AG04450 (cell line): Measurements from ENCODE around the gene OR2M2. TPM values are rescaled to one million over a fixed set of nuclear protein-coding genes. Genes with fewer than 3 reads are reported as not detected.

ENCODE experiments used
- CTCF ChIA-PET: fragments of 300-600, 350-600 bp; formaldehyde crosslinking; extraction: SDS; loops from one replicate; lab custom pipeline; 2022; ENCODE audit warnings: antibody characterized with exemption, inconsistent platforms; lab: Charles Lee
- POLR2A ChIA-PET: fragments of 350-600 bp; formaldehyde crosslinking; extraction: SDS; loops from one replicate; lab custom pipeline; 2021; ENCODE audit warnings: antibody characterized with exemption, inconsistent platforms; lab: Yijun Ruan, JAX
- DNase-seq: peaks from one replicate; pipeline ENCODE4 v3.0.0-alpha.2; 2011; ENCODE audit warnings: low read depth, low spot score
- H3K27ac ChIP-seq: one replicate; pipeline ENCODE4 v1.5.1; 2012; ENCODE audit warnings: low read depth, low read length, control low read depth
- H3K27me3 ChIP-seq: one replicate; pipeline ENCODE4 v1.6.0; 2012; ENCODE audit warnings: low read length; ENCODE audit not compliant: control insufficient read depth, insufficient read depth
- H3K4me3 ChIP-seq: 2 replicates; pipeline ENCODE4 v1.5.1; 2011; ENCODE audit warnings: mild to moderate bottlenecking, low read depth, low read length, control low read depth
- H3K9me3 ChIP-seq: 2 replicates; pipeline ENCODE4 v1.5.1; 2012; ENCODE audit warnings: low read length; ENCODE audit not compliant: control insufficient read depth, insufficient read depth
- polyA minus RNA-seq: library from RNA; depleted of rRNA, polyadenylated mRNA; stranded (reverse); fragments of >200 nt; gene quantifications from 2 replicates; pipeline ENCODE4 v1.2.3, GENCODE V29; 2011; rRNA and poly(A)+ RNA removed
- polyA plus RNA-seq: library from polyadenylated mRNA; depleted of rRNA; stranded (reverse); fragments of >200 nt; gene quantifications from 2 replicates; pipeline ENCODE4 v1.2.3, GENCODE V29; 2011; rRNA removed
- TF ChIP-seq, protein P1 (sequence below): IDR thresholded peaks from 2 replicates; pipeline ENCODE4 v1.5.1; 2011; ENCODE audit warnings: low read depth, low read length, control low read depth, inconsistent platforms

The OR2M2 gene, protein sequence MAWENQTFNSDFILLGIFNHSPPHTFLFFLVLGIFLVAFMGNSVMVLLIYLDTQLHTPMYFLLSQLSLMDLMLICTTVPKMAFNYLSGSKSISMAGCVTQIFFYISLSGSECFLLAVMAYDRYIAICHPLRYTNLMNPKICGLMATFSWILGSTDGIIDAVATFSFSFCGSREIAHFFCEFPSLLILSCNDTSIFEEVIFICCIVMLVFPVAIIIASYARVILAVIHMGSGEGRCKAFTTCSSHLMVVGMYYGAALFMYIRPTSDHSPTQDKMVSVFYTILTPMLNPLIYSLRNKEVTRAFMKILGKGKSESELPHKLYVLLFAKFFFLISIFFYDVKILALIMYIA
- not detected in 2 replicates for polyA plus RNA-seq
- not detected in 2 replicates for polyA minus RNA-seq

DNA sequence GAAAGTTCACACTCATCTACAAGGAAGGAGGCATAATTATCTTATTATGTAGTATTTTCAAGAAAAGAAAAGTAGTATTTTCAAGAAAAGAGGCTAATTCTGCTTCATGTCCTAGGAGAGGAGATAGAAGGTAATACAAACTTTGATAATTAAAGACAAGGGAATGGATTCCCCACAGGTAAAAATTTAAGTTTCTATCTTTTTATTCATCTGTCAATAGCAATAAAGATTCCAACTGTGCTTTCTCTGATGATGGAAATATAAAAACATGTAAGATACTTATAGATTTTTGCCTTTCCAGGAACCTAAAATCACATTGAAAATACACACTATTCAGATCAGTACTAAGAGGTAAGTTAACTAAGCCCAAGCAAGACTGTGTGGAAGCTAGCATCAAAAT lies at the start of gene OR2M2:
Gene OR2M2 (plus strand): TSS at position 301 of the 400 bp plus-strand sequence. CDS start 5,165 bp downstream, outside the sequence.
- Histone ChIP-seq H3K9me3 (peaks cover 8% of the 10 kb centered on the region), H3K27me3 (no peaks in the 10 kb centered on the region), H3K27ac (no peak within 1 kb of the TSS), H3K4me3 (no peak within 1 kb of the TSS)
- DNase-seq = no peak
- CTCF ChIA-PET = no interaction called here
- POLR2A ChIA-PET = no interaction called here
- TF ChIP-seq, protein P1, sequence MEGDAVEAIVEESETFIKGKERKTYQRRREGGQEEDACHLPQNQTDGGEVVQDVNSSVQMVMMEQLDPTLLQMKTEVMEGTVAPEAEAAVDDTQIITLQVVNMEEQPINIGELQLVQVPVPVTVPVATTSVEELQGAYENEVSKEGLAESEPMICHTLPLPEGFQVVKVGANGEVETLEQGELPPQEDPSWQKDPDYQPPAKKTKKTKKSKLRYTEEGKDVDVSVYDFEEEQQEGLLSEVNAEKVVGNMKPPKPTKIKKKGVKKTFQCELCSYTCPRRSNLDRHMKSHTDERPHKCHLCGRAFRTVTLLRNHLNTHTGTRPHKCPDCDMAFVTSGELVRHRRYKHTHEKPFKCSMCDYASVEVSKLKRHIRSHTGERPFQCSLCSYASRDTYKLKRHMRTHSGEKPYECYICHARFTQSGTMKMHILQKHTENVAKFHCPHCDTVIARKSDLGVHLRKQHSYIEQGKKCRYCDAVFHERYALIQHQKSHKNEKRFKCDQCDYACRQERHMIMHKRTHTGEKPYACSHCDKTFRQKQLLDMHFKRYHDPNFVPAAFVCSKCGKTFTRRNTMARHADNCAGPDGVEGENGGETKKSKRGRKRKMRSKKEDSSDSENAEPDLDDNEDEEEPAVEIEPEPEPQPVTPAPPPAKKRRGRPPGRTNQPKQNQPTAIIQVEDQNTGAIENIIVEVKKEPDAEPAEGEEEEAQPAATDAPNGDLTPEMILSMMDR = no peak

DNA sequence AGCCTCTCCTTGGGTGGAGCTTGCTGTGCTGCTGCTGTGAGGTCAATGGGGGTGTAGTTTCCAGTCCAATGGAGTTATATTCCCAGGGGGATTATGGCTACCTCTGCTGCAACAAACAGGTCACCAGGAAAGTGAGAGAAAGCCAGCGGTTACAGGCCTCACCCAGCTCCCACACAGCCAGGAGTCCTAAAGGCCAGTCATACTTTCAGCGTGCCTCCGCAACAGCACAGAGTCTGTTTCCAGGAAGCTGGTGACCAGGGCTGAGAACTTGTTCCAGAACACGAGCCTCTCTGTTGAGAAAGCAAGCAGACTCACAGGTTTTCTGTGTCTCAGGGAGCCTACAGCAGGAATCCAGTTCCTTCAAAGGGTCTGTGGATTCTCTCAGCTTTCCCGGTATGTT lies 47.0 kb upstream of the OR2M2 start:
- DNase-seq = no peak
- H3K9me3 ChIP-seq = peaks cover 26% of the 10 kb centered on the region
- ChIA-PET POLR2A (no interaction called here), CTCF (no interaction called here)
- H3K27me3 ChIP-seq = no peaks in the 10 kb centered on the region
- no peak overlapping the region for H3K27ac ChIP-seq
- H3K4me3 ChIP-seq = no peak overlapping the region
- TF ChIP-seq, protein P1 = no peak

DNA sequence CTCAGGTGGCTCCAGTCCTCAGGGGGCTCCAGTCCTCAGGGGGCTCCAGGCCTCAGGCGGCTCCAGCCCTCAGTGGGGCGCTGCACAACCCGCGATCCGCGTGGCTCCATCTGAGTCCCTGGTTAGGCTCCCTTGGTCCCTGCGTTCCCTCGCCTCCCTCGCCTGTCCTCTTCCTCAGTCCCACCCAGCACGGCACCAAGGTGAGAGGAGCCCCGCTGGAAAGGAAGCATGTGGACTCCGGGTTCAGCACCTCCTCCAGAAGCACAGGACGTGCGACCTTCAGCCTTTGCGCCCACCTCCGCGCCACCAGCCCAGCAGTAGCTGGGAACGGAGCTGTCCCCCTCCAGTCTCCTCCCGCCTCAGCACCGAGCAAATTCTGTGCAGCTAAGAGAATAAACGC lies 37.8 kb upstream of the OR2M2 start:
- Histone ChIP-seq H3K4me3 (no peak overlapping the region), H3K9me3 (peaks cover 6% of the 10 kb centered on the region), H3K27ac (no peak overlapping the region), H3K27me3 (no peaks in the 10 kb centered on the region)
- TF ChIP-seq, protein P1 = no peak
- ChIA-PET POLR2A (no interaction called here), CTCF (no interaction called here)
- DNase-seq = no peak

DNA sequence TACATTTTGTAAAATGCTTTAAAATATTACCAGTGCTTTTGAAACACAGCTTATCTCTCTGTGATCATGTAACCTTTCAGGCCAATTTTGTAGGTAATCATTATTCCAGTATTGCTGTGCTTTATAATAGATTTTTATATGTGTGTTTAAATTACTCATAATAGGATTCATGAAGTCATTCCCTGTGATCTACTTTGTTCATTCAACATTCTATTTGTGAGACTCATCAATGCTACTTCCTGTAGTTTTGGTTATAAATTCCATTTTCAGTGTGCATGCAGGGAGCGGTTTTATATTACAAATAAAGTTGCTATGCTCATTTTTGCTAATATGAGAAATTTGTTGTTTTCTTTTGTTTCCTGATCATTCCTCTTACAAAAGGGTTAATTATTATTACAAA lies 33.8 kb upstream of the OR2M2 start:
- ChIA-PET CTCF (no interaction called here), POLR2A (no interaction called here)
- TF ChIP-seq, protein P1 = no peak
- H3K27ac ChIP-seq = no peak overlapping the region
- H3K4me3 ChIP-seq = no peak overlapping the region
- DNase-seq = no peak
- H3K27me3 ChIP-seq = no peaks in the 10 kb centered on the region
- H3K9me3 ChIP-seq = peaks cover 10% of the 10 kb centered on the region

DNA sequence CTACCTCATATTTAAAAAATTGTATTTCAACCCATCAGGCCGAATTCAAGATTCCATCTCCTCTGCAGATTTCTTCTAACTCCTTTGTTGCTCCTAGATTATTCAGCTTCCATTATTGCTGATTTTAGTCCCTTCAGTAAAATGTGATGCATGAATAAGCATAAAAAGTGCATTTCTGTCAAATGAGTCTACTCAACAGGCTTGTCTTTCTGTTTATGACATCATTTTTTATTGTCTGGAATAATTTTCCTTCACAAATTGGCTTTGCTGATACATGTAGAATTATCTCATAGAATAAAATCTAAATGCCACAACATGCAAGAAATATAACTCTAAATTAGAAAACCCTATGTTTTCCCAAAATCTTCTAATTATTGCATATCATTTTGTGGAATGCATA lies 31.3 kb upstream of the OR2M2 start:
- Histone ChIP-seq H3K27ac (no peak overlapping the region), H3K4me3 (no peak overlapping the region), H3K9me3 (peaks cover 4% of the 10 kb centered on the region; the same call in 1 of the 2 replicates), H3K27me3 (no peaks in the 10 kb centered on the region)
- POLR2A ChIA-PET = no interaction called here
- DNase-seq = no peak
- CTCF ChIA-PET = no interaction called here
- TF ChIP-seq, protein P1 = no peak
